Natural killer cell treated with Interleukin-12 subunit alpha and Interleukin-12 subunit beta and Interleukin-15 and Interleukin-18, amount 100 ng/mL, for 72 hours (primary cell): ENCODE results near the gene CLSTN2. TPM values are rescaled to one million over a fixed set of nuclear protein-coding genes. Genes with fewer than 3 reads are reported as not detected.

Experiments
- ATAC-seq, 2 donors: fragments of 150-1000 bp; cut with Tn5 transposase in 1 of 2; sonication (Bioruptor Pico), chemical (Tn5 transposase) in 1 of 2; 2 replicates each; pipeline ENCODE4 v1.10.0; 2021
- DNase-seq: peaks from one replicate; pipeline ENCODE4 v3.0.0; 2022; ENCODE audit warnings: low spot score
- H3K27ac Mint-ChIP-seq, 2 donors: 1 replicate in 1 of 2; 2 replicates in 1 of 2; pipeline ENCODE4 v1.8.0; 2022; ENCODE audit warnings: mixed read lengths in 2 of 2, mild to moderate bottlenecking in 1 of 2, moderate library complexity in 1 of 2
- H3K27me3 Mint-ChIP-seq, 2 donors: 1 replicate in 1 of 2; 2 replicates in 1 of 2; pipeline ENCODE4 v1.8.0; 2022; ENCODE audit warnings: mixed read lengths in 2 of 2
- H3K36me3 Mint-ChIP-seq: one replicate; pipeline ENCODE4 v1.8.0; 2022; ENCODE audit warnings: mixed read lengths
- H3K4me1 Mint-ChIP-seq, 2 donors: 1 replicate in 1 of 2; 2 replicates in 1 of 2; pipeline ENCODE4 v1.8.0; 2022; ENCODE audit warnings: low read depth in 2 of 2, mixed read lengths in 2 of 2, mild to moderate bottlenecking in 1 of 2
- H3K4me3 Mint-ChIP-seq: one replicate; pipeline ENCODE4 v1.8.0; 2022; ENCODE audit warnings: mixed read lengths
- H3K9me3 Mint-ChIP-seq: 2 replicates; pipeline ENCODE4 v1.8.0; 2022; ENCODE audit warnings: mixed read lengths
- total RNA-seq, 2 donors: library from RNA; stranded (reverse); gene quantifications; one replicate each; pipeline ENCODE4 v1.2.3, GENCODE V29; 2022

CLSTN2 gene
- total RNA-seq, 2 donors from 2014 or later, result not detected

GRCh38 chr3:140265302-140265701, 330.3 kb downstream of the CLSTN2 start:
- DNase-seq, result no peak
- Mint-ChIP-seq H3K36me3 (no peaks in the 10 kb centered on the region), H3K27ac (no peak overlapping the region), H3K9me3 (no peaks in the 10 kb centered on the region), H3K27me3 (peaks cover 3 to 15% of the 10 kb centered on the region in 2 donors), H3K4me3 (no peak overlapping the region), H3K4me1 (no peaks in the 10 kb centered on the region)
- no peak for ATAC-seq

DNA sequence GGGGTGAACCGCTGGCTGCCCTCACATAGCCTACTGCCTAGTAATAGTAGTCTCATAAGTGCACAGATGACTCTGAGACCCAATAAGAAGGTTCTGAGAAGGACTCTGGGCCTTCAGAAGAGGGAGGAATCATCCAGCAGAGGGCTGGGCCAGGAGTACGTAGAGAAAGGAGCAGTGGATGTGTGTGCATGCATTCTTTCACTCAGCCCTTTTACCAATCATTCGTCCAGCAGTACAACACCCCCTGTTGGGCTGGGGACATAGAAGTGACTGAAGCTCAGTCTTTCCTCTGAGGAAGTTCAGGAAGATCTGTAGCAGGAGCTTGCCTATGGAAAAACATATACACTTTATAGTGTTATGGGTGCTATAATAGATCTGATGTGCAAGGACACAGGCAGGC, 333.1 kb downstream of the CLSTN2 start:
- Mint-ChIP-seq H3K27me3 (peaks cover under 1 to 3% of the 10 kb centered on the region in 2 donors), H3K36me3 (no peaks in the 10 kb centered on the region), H3K9me3 (no peaks in the 10 kb centered on the region), H3K4me3 (no peak overlapping the region), H3K27ac (no peak overlapping the region), H3K4me1 (no peaks in the 10 kb centered on the region)
- ATAC-seq (no peak), DNase-seq (no peak)

DNA sequence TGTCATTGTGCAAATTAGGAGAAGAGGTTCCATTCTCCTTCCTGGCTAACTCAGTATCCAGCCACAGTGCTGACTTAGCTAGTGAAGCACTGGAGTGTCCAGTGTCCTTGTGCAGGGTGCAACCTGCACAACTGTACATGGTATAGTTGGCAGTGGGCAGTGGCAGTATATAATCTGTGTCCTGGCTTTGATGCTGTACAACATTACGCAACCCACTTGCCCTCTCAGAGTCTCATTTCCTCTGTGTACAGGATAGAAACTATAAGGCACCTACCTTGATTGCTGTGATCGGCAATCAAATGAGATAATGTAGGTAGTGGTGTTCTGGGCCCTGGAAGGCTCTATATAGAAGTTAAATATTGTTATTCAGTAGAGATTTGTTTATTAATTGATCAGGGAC, 333.6 kb downstream of the CLSTN2 start:
- H3K9me3 Mint-ChIP-seq, result no peaks in the 10 kb centered on the region
- no peak for ATAC-seq
- H3K27ac Mint-ChIP-seq, result no peak overlapping the region
- no peaks in the 10 kb centered on the region for H3K4me1 Mint-ChIP-seq
- DNase-seq, result no peak
- no peak overlapping the region for H3K4me3 Mint-ChIP-seq
- H3K36me3 Mint-ChIP-seq, result no peaks in the 10 kb centered on the region
- no peaks in the 10 kb centered on the region for H3K27me3 Mint-ChIP-seq

DNA sequence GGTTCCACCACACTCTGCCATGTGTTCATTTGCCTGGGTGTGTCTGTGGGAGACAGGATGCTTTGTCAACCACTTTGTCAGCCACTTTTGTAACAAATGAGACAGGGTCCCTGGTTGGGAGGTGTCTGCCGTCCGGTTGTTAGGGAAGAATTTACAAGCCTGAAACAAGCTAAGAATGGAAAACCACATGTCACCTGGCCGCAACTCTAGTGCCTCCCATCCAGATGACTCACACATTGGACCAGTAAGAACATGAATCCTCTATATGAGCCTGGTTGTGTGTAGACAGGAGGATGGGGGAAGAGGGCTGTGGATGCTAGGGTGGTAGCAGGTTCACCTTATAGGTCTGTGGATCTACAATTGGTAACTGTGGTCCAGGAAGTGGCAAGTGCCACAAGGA, 335.3 kb downstream of the CLSTN2 start:
- peaks cover 3 to 8% of the 10 kb centered on the region in 2 donors for H3K27me3 Mint-ChIP-seq

DNA sequence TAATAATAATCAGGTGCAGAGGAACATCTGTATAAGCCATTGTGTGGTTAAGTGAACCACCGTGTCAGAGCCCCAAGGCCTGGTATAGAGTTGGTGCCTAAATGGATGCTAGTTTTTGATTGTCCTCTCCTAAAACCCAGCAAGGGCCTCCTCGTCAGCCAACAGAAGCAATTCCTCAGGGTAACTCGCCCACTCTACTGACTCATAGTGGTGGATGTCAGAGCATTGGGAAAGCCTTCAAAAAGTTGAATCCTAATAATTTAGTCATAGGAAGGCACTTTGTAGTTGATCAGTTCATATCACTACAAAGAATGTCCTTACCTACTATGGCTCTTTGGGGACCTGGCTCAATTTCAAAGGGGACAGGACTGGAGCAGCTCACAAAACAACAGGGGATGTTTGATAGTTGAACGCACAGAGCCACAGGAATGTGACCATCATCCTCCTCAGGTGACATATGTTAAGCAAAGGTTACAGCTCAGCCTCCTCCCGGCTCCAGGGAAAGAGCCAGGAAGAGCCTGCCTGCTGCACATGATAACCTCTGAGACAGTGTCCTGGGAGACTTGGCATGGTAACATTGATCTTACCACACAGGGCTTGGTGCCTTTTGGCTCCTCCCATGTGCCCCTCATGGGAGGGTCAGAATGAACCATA, 338.7 kb downstream of the CLSTN2 start:
- H3K4me1 Mint-ChIP-seq, result no peaks in the 10 kb centered on the region
- H3K27ac Mint-ChIP-seq, result no peak overlapping the region
- H3K4me3 Mint-ChIP-seq, result no peak overlapping the region

More for the DNA sequence above, 335.3 kb downstream of the CLSTN2 start:
- H3K4me3 Mint-ChIP-seq, result no peak overlapping the region
- DNase-seq (no peak), ATAC-seq (no peak)
- H3K9me3 Mint-ChIP-seq, result no peaks in the 10 kb centered on the region
- no peaks in the 10 kb centered on the region for H3K4me1 Mint-ChIP-seq
- H3K36me3 Mint-ChIP-seq, result no peaks in the 10 kb centered on the region
- H3K27ac Mint-ChIP-seq, result no peak overlapping the region

GRCh38 chr3:140274429-140274828, 339.4 kb downstream of the CLSTN2 start:
- DNase-seq, result no peak
- Mint-ChIP-seq H3K27me3 (peaks cover 7 to 8% of the 10 kb centered on the region in 2 donors), H3K27ac (no peak overlapping the region), H3K4me3 (no peak overlapping the region), H3K36me3 (no peaks in the 10 kb centered on the region), H3K9me3 (no peaks in the 10 kb centered on the region), H3K4me1 (no peaks in the 10 kb centered on the region)
- no peak for ATAC-seq

More for the DNA sequence above, 338.7 kb downstream of the CLSTN2 start:
- no peak for DNase-seq
- H3K9me3 Mint-ChIP-seq, result no peaks in the 10 kb centered on the region
- no peaks in the 10 kb centered on the region for H3K36me3 Mint-ChIP-seq
- peaks cover 7 to 8% of the 10 kb centered on the region in 2 donors for H3K27me3 Mint-ChIP-seq
- ATAC-seq, result no peak

- H3K27ac Mint-ChIP-seq, result no peak overlapping the region
- H3K9me3 Mint-ChIP-seq, result no peaks in the 10 kb centered on the region
- DNase-seq (no peak), ATAC-seq (no peak)
- no peaks in the 10 kb centered on the region for H3K36me3 Mint-ChIP-seq
- H3K4me3 Mint-ChIP-seq, result no peak overlapping the region
- peaks cover 14 to 27% of the 10 kb centered on the region in 2 donors for H3K27me3 Mint-ChIP-seq
- no peaks in the 10 kb centered on the region for H3K4me1 Mint-ChIP-seq
These were observed 341.7 kb downstream of the CLSTN2 start for GRCh38 chr3:140276703-140277102.

GRCh38 chr3:140277886-140278285, 342.9 kb downstream of the CLSTN2 start:
- Mint-ChIP-seq H3K4me1 (no peaks in the 10 kb centered on the region), H3K36me3 (no peaks in the 10 kb centered on the region), H3K4me3 (no peak overlapping the region), H3K9me3 (no peaks in the 10 kb centered on the region), H3K27ac (no peak overlapping the region), H3K27me3 (peaks cover 14 to 32% of the 10 kb centered on the region in 2 donors)
- ATAC-seq (no peak), DNase-seq (no peak)

DNA sequence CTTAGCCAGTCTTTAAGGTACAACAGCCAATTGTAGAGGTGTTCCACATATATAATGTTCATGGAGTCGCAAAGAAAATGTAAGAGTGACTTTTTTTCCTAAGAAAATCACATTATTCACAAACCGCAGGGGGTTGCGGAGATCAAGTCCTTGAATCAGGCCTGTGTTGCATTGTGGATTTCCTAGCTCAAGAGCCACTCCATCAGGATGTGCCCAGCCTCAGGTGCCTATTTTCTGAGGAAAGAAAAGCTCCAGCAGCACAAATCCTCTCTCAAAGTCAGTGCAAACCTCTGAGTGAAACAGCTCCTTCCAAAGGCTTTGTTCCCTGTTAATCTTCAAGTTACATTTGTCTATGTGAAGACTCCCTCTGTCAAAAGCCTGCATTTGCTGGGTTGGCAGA, 349.4 kb downstream of the CLSTN2 start:
- ATAC-seq (no peak), DNase-seq (no peak)
- Mint-ChIP-seq H3K4me1 (no peaks in the 10 kb centered on the region), H3K27me3 (peaks cover 19 to 47% of the 10 kb centered on the region in 2 donors), H3K36me3 (no peaks in the 10 kb centered on the region), H3K27ac (no peak overlapping the region), H3K4me3 (no peak overlapping the region), H3K9me3 (no peaks in the 10 kb centered on the region)

DNA sequence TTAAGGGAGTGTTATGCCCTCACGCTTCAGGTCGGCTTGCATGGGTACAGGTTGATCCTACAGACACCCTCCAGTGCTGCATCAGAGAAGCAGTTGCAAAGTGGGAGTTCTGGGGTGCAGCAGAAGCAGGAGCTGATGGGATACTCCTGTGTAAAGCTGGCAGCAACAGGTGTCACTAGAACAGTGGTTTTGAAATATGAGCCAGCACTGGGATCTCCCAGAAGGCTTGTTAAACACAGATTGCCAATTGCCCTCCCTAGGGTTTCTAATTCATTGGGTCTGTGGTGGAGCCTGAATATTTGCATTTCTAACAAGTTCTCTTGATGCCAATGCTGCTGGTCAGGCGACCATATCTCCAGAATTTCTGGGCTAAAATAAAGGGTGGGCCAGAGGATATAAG, 350.4 kb downstream of the CLSTN2 start:
- Mint-ChIP-seq H3K4me3 (no peak overlapping the region), H3K36me3 (no peaks in the 10 kb centered on the region), H3K4me1 (no peaks in the 10 kb centered on the region), H3K9me3 (no peaks in the 10 kb centered on the region), H3K27ac (no peak overlapping the region), H3K27me3 (peaks cover 14 to 41% of the 10 kb centered on the region in 2 donors)
- DNase-seq, result no peak
- no peak for ATAC-seq

DNA sequence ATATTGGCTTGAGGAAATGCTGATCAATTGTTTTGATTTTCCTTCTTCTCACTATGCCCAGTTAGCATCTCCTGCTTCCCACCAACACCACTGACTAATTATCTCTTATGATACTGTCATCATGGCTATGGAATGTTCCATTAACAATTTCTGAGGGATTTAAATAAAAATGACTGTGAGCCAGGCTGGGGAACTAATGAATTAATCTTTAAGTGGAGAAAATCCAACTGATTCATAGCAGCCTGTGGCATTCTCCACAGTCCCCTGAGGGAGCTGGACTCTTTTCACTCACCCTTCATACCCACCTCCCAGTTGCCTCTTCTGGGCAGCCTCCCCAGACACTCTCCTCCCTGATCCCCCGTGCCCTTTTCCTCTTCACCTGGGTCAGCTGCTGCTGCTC, 353.6 kb downstream of the CLSTN2 start:
- Mint-ChIP-seq H3K27me3 (peaks cover 24 to 43% of the 10 kb centered on the region in 2 donors), H3K36me3 (no peaks in the 10 kb centered on the region), H3K27ac (no peak overlapping the region), H3K4me1 (no peaks in the 10 kb centered on the region), H3K9me3 (peaks cover 3% of the 10 kb centered on the region), H3K4me3 (no peak overlapping the region)
- DNase-seq, result no peak
- ATAC-seq, result no peak

GRCh38 chr3:140290105-140290504, 355.1 kb downstream of the CLSTN2 start:
- no peak for DNase-seq
- Mint-ChIP-seq H3K4me3 (no peak overlapping the region), H3K27me3 (peaks cover 24 to 44% of the 10 kb centered on the region in 2 donors), H3K27ac (no peak overlapping the region), H3K4me1 (no peaks in the 10 kb centered on the region), H3K36me3 (no peaks in the 10 kb centered on the region), H3K9me3 (peaks cover 3% of the 10 kb centered on the region)
- no peak for ATAC-seq

DNA sequence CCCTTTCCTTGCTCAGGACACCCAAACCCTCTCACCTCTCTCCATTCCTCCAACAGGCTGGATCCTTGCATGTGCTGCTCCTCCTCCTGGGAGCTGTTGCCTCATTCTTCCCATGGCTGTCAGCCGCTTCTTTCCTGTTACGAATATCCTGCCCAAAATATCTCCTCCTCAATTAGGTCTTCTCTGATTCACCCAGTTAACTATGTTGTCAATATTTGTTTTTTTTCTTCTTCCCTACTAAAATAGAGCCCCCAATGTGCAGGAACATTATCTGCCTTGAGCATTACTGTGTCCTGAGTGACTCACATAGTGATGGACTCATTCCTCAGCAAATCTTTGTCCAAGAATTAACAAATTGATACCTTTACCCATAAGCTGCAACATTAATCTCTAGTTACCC, 357.2 kb downstream of the CLSTN2 start:
- DNase-seq (no peak), ATAC-seq (no peak)
- Mint-ChIP-seq H3K27me3 (peaks cover 18 to 40% of the 10 kb centered on the region in 2 donors), H3K9me3 (peaks cover 3% of the 10 kb centered on the region), H3K4me1 (no peaks in the 10 kb centered on the region), H3K36me3 (no peaks in the 10 kb centered on the region), H3K27ac (no peak overlapping the region), H3K4me3 (no peak overlapping the region)

GRCh38 chr3:140292684-140293083, 357.7 kb downstream of the CLSTN2 start:
- no peak overlapping the region for H3K4me3 Mint-ChIP-seq
- no peaks in the 10 kb centered on the region for H3K4me1 Mint-ChIP-seq
- DNase-seq, result no peak
- no peaks in the 10 kb centered on the region for H3K36me3 Mint-ChIP-seq
- no peak for ATAC-seq
- no peak overlapping the region for H3K27ac Mint-ChIP-seq
- peaks cover 3% of the 10 kb centered on the region for H3K9me3 Mint-ChIP-seq
- H3K27me3 Mint-ChIP-seq, result peaks cover 17 to 36% of the 10 kb centered on the region in 2 donors

- H3K9me3 Mint-ChIP-seq, result peaks cover 3% of the 10 kb centered on the region
- H3K27me3 Mint-ChIP-seq, result peaks cover 14 to 31% of the 10 kb centered on the region in 2 donors
- H3K36me3 Mint-ChIP-seq, result no peaks in the 10 kb centered on the region
- no peak for DNase-seq
- H3K4me3 Mint-ChIP-seq, result no peak overlapping the region
- H3K4me1 Mint-ChIP-seq, result no peaks in the 10 kb centered on the region
- ATAC-seq, result no peak
- H3K27ac Mint-ChIP-seq, result no peak overlapping the region
These were observed 359.1 kb downstream of the CLSTN2 start for GRCh38 chr3:140294058-140294457.
